RWPE1 (cell line): ENCODE data around the gene RERE.

Experiments used
- CTCF ChIA-PET: fragments of 350-600 bp; sonication (Branson Sonifier 250); formaldehyde crosslinking; extraction: SDS; loops from one replicate; lab custom pipeline; 2021; lab: Yijun Ruan, JAX
- POLR2A ChIA-PET: fragments of 400-600 bp; formaldehyde crosslinking; extraction: SDS; loops from one replicate; lab custom pipeline; 2020; ENCODE audit warnings: antibody characterized with exemption; ENCODE audit not compliant: low non-redundant PET; lab: Yijun Ruan, JAX
- DNase-seq: peaks from one replicate; pipeline ENCODE4 v3.0.0; 2012; ENCODE audit warnings: low spot score
- H3K27ac ChIP-seq: fragments of 450-650 bp; 2 replicates; pipeline ENCODE4 v1.5.1; 2017
- TF ChIP-seq, protein P1 (sequence below): fragments of 450-650 bp; conservative IDR thresholded peaks from 2 replicates; pipeline ENCODE4 v1.5.1; 2017; ENCODE audit warnings: low read depth, mild to moderate bottlenecking

RERE gene

DNA sequence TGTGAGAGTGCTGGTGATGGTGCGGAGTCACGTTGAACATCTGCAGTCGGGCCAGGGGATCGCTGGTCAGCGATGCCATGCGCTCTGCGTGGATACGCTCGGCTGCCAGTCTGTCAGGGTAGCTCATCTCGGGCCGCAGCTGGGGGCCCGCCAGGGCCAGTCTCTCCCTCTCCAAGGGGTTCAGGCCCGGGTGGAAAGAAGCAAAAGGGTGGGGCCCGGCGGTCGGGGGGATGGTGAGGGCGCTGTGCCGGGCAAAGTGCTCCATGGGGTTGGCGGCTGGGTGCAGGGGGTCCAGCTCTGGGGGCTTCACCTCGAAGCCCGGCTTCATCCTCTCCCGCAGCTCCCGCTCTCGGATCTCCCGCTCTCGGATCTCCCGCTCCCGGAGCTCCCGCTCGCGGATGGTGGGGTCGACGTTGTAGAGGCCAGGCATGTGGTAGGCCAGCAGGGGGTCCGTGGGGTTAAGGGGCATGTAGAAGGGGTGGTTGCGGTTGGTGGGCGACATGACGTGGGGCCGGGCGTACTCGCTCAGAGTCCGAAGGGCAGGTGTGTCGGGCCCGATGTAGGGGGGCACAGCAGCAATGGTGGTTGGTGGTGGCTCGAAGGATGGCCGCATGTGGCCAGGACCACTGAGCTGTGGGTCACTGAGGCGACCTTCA is 459.1 kb downstream of the RERE start:
- no peak for DNase-seq
- POLR2A ChIA-PET = interaction anchor here (0.6 kb wide), 1 partner anchor 459 kb away, joined by 6 read pairs; the partner anchor contains the start of gene RERE
- CTCF ChIA-PET = interaction anchor here (1.9 kb wide), 1 partner anchor 344 kb away, joined by 5 read pairs; no protein-coding TSS in a partner anchor

DNA sequence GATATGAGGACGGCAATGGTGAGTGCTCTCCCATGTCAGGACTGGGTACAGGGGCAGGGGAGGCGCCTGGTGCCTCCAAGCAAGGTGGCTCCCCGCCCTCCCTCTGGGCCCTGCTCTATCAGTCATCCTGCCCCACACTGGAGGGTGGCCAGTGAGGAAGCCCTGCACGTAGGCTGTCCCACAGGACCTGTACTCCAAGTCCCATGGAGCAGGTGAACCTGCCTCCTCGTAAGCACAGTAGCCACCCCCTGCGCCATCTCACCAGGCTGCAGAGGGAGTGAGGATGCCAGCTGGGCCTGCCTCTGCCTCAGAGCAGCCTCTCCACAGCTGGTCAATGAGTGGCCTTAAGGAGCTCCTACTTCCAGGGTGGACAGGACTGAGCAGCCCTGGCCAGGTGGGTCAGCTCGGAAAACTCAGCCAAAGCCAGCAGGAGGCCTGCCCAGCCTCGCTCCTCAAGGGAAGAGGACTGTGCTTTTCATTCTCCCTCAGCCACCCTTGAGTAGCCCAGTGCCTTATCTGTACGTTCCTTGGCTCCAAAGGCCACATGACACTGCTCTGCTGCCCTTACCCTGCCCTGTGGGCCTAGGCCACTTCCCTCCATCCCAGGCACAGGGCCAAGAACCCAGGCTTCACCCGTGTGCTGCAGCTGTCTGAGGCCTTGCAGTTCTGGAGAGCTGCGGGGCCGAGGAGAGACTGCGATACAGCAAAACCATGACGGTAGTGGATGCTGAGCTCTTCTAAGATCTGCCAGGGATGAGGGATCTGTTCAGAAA is 459.9 kb downstream of the RERE start:
- CTCF ChIA-PET = interaction anchor here (0.7 to 1.9 kb wide), 3 partner anchors 14 to 343 kb away, joined by 3 to 5 read pairs (median 3); no protein-coding TSS in a partner anchor
- DNase-seq = no peak
- TF ChIP-seq, protein P1, sequence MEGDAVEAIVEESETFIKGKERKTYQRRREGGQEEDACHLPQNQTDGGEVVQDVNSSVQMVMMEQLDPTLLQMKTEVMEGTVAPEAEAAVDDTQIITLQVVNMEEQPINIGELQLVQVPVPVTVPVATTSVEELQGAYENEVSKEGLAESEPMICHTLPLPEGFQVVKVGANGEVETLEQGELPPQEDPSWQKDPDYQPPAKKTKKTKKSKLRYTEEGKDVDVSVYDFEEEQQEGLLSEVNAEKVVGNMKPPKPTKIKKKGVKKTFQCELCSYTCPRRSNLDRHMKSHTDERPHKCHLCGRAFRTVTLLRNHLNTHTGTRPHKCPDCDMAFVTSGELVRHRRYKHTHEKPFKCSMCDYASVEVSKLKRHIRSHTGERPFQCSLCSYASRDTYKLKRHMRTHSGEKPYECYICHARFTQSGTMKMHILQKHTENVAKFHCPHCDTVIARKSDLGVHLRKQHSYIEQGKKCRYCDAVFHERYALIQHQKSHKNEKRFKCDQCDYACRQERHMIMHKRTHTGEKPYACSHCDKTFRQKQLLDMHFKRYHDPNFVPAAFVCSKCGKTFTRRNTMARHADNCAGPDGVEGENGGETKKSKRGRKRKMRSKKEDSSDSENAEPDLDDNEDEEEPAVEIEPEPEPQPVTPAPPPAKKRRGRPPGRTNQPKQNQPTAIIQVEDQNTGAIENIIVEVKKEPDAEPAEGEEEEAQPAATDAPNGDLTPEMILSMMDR = no peak
- peak overlapping the region; percentile 15 for H3K27ac ChIP-seq
- POLR2A ChIA-PET = interaction anchor here (0.6 kb wide), 1 partner anchor 460 kb away, joined by 6 read pairs; the partner anchor contains the start of gene RERE

More for the DNA sequence above, 459.1 kb downstream of the RERE start:
- no peak overlapping the region for H3K27ac ChIP-seq
- TF ChIP-seq, protein P1 = no peak

DNA sequence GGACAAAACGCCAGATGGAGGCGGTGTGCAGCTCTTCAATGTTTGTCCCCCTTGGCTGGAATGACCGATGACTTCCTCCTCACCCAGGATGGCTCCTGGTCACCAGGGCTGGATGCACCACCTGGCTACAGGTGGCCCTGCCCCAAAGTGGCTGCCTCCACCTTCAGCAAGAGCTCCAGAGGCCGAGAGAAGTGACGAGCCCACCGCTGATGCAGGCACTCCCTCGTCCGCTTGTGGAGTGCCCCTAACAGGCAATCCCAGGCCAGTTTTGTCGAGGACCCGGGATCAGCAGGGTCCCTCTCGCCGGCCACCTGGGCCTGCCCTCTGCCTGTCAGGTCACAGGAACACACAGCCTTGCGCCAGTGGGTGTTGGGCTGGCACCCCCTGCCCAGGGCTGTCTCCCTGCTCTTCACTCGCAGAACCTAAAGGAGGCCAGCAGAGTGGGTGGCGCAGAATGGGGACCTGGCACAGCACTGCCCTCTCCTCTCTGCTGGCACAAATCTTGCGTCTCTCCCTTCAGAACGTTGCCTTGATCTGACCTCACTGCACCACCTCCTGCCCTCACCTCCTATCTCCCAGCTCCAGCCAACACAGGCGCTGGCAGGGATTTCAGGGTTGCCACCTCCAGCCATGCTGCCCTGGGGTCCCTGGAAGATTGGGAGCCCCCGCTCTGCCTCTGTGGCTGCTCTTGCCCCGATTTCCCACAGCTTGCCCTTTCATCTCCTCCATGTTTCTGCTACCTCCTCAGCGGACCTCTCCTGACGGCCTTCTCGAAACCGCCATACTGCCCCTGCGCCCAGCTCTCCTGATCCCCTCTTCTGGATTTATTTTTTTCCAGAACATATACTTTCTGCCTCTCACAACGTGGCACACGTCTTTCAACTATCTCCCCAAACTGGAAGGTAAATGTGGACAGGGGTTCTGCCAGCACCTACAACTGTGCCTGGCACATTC is 460.9 kb downstream of the RERE start:
- CTCF ChIA-PET = interaction anchor here (0.7 to 1.9 kb wide), 2 partner anchors 13 to 342 kb away, joined by 3 to 5 read pairs; no protein-coding TSS in a partner anchor

GRCh38 chr1:8355439-8356255 is 461.8 kb downstream of the RERE start:
- ChIA-PET POLR2A (no interaction called here), CTCF (no interaction called here)
- DNase-seq = no peak
- TF ChIP-seq, protein P1 = no peak
- peak overlapping the region; percentile 49 for H3K27ac ChIP-seq

More for the DNA sequence above, 460.9 kb downstream of the RERE start:
- H3K27ac ChIP-seq = peak overlapping the region; percentile 15
- TF ChIP-seq, protein P1 = no peak
- no peak for DNase-seq
- POLR2A ChIA-PET = no interaction called here

- TF ChIP-seq, protein P1 = no peak
- no peak for DNase-seq
- CTCF ChIA-PET = no interaction called here
- POLR2A ChIA-PET = no interaction called here
- peak overlapping the region; percentile 61 for H3K27ac ChIP-seq
These were observed 463.4 kb downstream of the RERE start for GRCh38 chr1:8354038-8354437.
